SU-DHL-6 (cell line): ENCODE measurements around the gene TAPT1.

Experiments
- EZH2phosphoT487 ChIP-seq: fragments of 200-600 bp; sonication (generic), shearing (Covaris generic); conservative IDR thresholded peaks from 2 replicates; pipeline ENCODE4 v1.6.1; 2018; ENCODE audit warnings: mild to moderate bottlenecking, antibody characterized with exemption, low read length, moderate library complexity, mixed read lengths
- TF ChIP-seq, protein P1 (sequence below): fragments of 200-600 bp; sonication (generic); IDR thresholded peaks from one replicate; pipeline ENCODE4 v1.5.1; 2017; ENCODE audit warnings: antibody characterized with exemption, mild to moderate bottlenecking, low read length, moderate library complexity; ENCODE audit not compliant: insufficient read depth, poor library complexity, severe bottlenecking

GRCh38 chr4:16259889-16260246 is 33.6 kb upstream of the TAPT1 start:
- TF ChIP-seq, protein P1, sequence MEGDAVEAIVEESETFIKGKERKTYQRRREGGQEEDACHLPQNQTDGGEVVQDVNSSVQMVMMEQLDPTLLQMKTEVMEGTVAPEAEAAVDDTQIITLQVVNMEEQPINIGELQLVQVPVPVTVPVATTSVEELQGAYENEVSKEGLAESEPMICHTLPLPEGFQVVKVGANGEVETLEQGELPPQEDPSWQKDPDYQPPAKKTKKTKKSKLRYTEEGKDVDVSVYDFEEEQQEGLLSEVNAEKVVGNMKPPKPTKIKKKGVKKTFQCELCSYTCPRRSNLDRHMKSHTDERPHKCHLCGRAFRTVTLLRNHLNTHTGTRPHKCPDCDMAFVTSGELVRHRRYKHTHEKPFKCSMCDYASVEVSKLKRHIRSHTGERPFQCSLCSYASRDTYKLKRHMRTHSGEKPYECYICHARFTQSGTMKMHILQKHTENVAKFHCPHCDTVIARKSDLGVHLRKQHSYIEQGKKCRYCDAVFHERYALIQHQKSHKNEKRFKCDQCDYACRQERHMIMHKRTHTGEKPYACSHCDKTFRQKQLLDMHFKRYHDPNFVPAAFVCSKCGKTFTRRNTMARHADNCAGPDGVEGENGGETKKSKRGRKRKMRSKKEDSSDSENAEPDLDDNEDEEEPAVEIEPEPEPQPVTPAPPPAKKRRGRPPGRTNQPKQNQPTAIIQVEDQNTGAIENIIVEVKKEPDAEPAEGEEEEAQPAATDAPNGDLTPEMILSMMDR, result no peak
- TF ChIP-seq EZH2phosphoT487, result no peak
